B cell (primary cell): Measurements from ENCODE around the gene ACADM. TPM values are rescaled to one million over a fixed set of nuclear protein-coding genes. Genes with fewer than 3 reads are reported as not detected.
"Not testable (repeated sequence)": the region's sequence is repeated elsewhere in the genome, so short reads cannot be mapped to it uniquely, and the experiment has no call there.

ENCODE experiments used
- ATAC-seq: fragments of 200-7000 bp; cut with Tn5 transposase; one replicate; pipeline ENCODE4 v1.10.0; 2021; ENCODE audit warnings: low read depth, mild to moderate bottlenecking, moderate number of reproducible peaks, moderate library complexity
- CTCF ChIA-PET: fragments of 350-600 bp; sonication (Branson Sonifier 250); formaldehyde crosslinking; loops from one replicate; lab custom pipeline; 2021; ENCODE audit warnings: antibody characterized with exemption, inconsistent platforms; lab: Charles Lee
- POLR2A ChIA-PET: fragments of 350-600 bp; sonication (Branson Sonifier 250); formaldehyde crosslinking; loops from one replicate; lab custom pipeline; 2021; ENCODE audit warnings: antibody characterized with exemption; lab: Charles Lee
- DNase-seq: peaks from one replicate; pipeline ENCODE4 v3.0.0; 2013
- H2AFZ ChIP-seq: 2 replicates; pipeline ENCODE4 v1.6.1; 2012; ENCODE audit warnings: mild to moderate bottlenecking, low read depth, low read length; ENCODE audit not compliant: insufficient read depth, poor library complexity, severe bottlenecking
- H3K27ac ChIP-seq, 2 donors: 1 replicate in 1 of 2; 2 replicates in 1 of 2; pipeline ENCODE4 v1.5.1; 2012 to 2013; ENCODE audit warnings: low read length in 2 of 2, mild to moderate bottlenecking in 2 of 2, moderate library complexity in 1 of 2
- H3K27me3 ChIP-seq, 4 experiments: fragments of 200-600 bp in 1 of 4; sonication (generic) in 1 of 4; replicated peaks in 1 of 4; 1 replicate in 2 of 4; 2 replicates in 2 of 4; pipeline versions ENCODE4 v1.6.1 to v1.7.0; 2013 to 2016; ENCODE audit warnings: low read length in 3 of 4, mild to moderate bottlenecking in 2 of 4, mixed read lengths in 1 of 4, moderate library complexity in 1 of 4; ENCODE audit not compliant: insufficient read depth in 4 of 4, control insufficient read depth in 3 of 4; ENCODE audit errors: control extremely low read depth in 1 of 4
- H3K36me3 ChIP-seq, 2 experiments: replicated peaks in 1 of 2; 1 replicate in 1 of 2; 2 replicates in 1 of 2; pipeline versions ENCODE4 v1.6.1 to v1.7.1; 2013; ENCODE audit warnings: low read length in 1 of 2; ENCODE audit not compliant: insufficient read depth in 2 of 2, control insufficient read depth in 1 of 2; ENCODE audit errors: control extremely low read depth in 1 of 2, extremely low read depth in 1 of 2
- H3K4me1 ChIP-seq, 2 donors: fragments of 200-600 bp in 1 of 2; sonication (generic) in 1 of 2; 1 replicate in 1 of 2; 2 replicates in 1 of 2; pipeline versions ENCODE4 v1.5.1 to v1.6.1; 2013 to 2017; ENCODE audit warnings: low read length in 2 of 2; ENCODE audit not compliant: control insufficient read depth in 2 of 2, insufficient read depth in 2 of 2
- H3K4me2 ChIP-seq: replicated peaks from 2 replicates; pipeline ENCODE3; 2012; ENCODE audit warnings: mild to moderate bottlenecking, low read depth, low read length; ENCODE audit not compliant: poor library complexity, severe bottlenecking
- H3K4me3 ChIP-seq, 5 experiments: fragments of 200-600 bp in 1 of 5; sonication (generic) in 1 of 5; 1 replicate in 3 of 5; 2 replicates in 2 of 5; pipeline versions ENCODE4 v1.5.1 to v1.7.0; 2011 to 2016; ENCODE audit warnings: low read length in 4 of 5, mild to moderate bottlenecking in 4 of 5, low read depth in 2 of 5, control low read depth in 1 of 5, moderate library complexity in 1 of 5; ENCODE audit not compliant: insufficient read depth in 1 of 5; ENCODE audit errors: control extremely low read depth in 1 of 5, extremely low read depth in 1 of 5
- H3K79me2 ChIP-seq: fragments of 200-600 bp; sonication (generic); one replicate; pipeline ENCODE4 v1.6.0; 2016; ENCODE audit warnings: low read length; ENCODE audit not compliant: control insufficient read depth, insufficient read depth
- H3K9ac ChIP-seq: fragments of 200-600 bp; sonication (generic); 2 replicates; pipeline ENCODE4 v1.6.1; 2017; ENCODE audit warnings: mild to moderate bottlenecking, low read length, moderate library complexity
- H3K9me3 ChIP-seq, 3 donors: one replicate each; pipeline versions ENCODE4 v1.6.1 to v1.7.1; 2013; ENCODE audit warnings: low read length in 2 of 3; ENCODE audit not compliant: control insufficient read depth in 2 of 3, insufficient read depth in 1 of 3; ENCODE audit errors: control extremely low read depth in 1 of 3
- H4K20me1 ChIP-seq: 2 replicates; pipeline ENCODE4 v1.6.0; 2012; ENCODE audit warnings: mild to moderate bottlenecking, low read length; ENCODE audit not compliant: insufficient read depth, control insufficient read depth, poor library complexity, severe bottlenecking
- H3K27ac Mint-ChIP-seq: one replicate; pipeline ENCODE4 v1.8.0; 2021; ENCODE audit warnings: mixed read lengths
- H3K27me3 Mint-ChIP-seq: one replicate; pipeline ENCODE4 v1.8.0; 2021; ENCODE audit warnings: mixed read lengths
- H3K4me1 Mint-ChIP-seq: one replicate; pipeline ENCODE4 v1.8.0; 2021; ENCODE audit warnings: mixed read lengths
- H3K4me3 Mint-ChIP-seq: one replicate; pipeline ENCODE4 v1.8.0; 2021; ENCODE audit warnings: mixed read lengths
- H3K9me3 Mint-ChIP-seq: one replicate; pipeline ENCODE4 v1.8.0; 2022; ENCODE audit warnings: mixed read lengths; ENCODE audit not compliant: insufficient read depth
- EZH2 ChIP-seq: IDR thresholded peaks from 2 replicates; pipeline ENCODE4 v1.6.1; 2012; ENCODE audit warnings: borderline replicate concordance, low read depth, mild to moderate bottlenecking, moderate library complexity, low read length; ENCODE audit not compliant: insufficient read depth, poor library complexity, severe bottlenecking
- WGBS: methylation state at CpG from one replicate; pipeline ENCODE4 v1.1.5; 2013; ENCODE audit warnings: missing lambda C conversion rate; ENCODE audit not compliant: insufficient coverage; 5-methylcytosine and 5-hydroxymethylcytosine counted together
- intact Hi-C: fragments of 100-400 bp; cut with micrococcal nuclease; formaldehyde crosslinking; loops from one replicate; pipeline ENCODE4 v1.10.0; 2022
- polyA plus RNA-seq: library from polyadenylated mRNA; depleted of rRNA; stranded (reverse); fragments of >200 nt; gene quantifications from 2 replicates; pipeline ENCODE4 v1.2.3, GENCODE V29; 2012
- total RNA-seq, 2 donors: library from RNA; stranded (reverse); fragments of 120-200 nt in 1 of 2; gene quantifications; 1 replicate in 1 of 2; 2 replicates in 1 of 2; pipeline versions ENCODE4 v1.2.3 to v1.2.4, GENCODE V29; 2013 to 2022
- TF ChIP-seq, protein P1 (sequence below): fragments of 200-600 bp; IDR thresholded peaks from one replicate; pipeline ENCODE4 v1.8.0; 2022; ENCODE audit warnings: antibody characterized with exemption, mild to moderate bottlenecking

ACADM gene
- total and polyA plus RNA-seq, 2 donors (not counting 1 experiment from before 2014, with no cell fraction given), result 16.4 to 53.3 TPM

DNA sequence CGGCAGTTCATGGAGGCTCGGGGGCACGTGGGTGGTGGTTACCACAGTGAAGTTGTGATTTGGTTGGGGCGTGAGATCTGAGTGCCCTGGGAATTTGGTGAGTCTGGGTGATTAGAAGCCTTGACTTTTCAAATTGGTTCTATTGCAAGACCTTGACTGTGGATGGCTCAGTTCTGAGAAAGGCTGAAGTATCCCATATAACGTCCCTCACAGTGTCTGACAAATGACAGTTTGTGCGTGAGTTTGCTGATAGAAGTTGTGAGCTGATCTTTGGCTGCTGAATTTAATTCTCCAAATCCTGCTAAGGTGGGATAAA, 72.7 kb downstream of the ACADM start:
- H3K4me1 Mint-ChIP-seq, result peaks cover 5% of the 10 kb centered on the region
- ATAC-seq (no peak), DNase-seq (no peak)
- Histone ChIP-seq H3K27me3 (no peaks in the 10 kb centered on the region), H3K4me2 (no peak overlapping the region), H3K4me1 (no peaks in the 10 kb centered on the region), H3K27ac (no peak overlapping the region), H3K79me2 (no peaks in the 10 kb centered on the region), H3K9me3 (peaks cover 0 to 3% (median 0%) of the 10 kb centered on the region in 3 donors), H2AFZ (no peak overlapping the region), H3K36me3 (peaks cover 0 to 46% of the 10 kb centered on the region in 2 experiments), H4K20me1 (peaks cover 20% of the 10 kb centered on the region), H3K9ac (no peak overlapping the region), H3K4me3 (no peak overlapping the region)
- CTCF ChIA-PET, result no interaction called here
- peak overlapping the region; percentile 8 for H3K27ac Mint-ChIP-seq
- H3K9me3 Mint-ChIP-seq, result no peaks in the 10 kb centered on the region
- H3K27me3 Mint-ChIP-seq, result no peaks in the 10 kb centered on the region
- 93% methylated on average over 4 of the region's 6 CpGs for WGBS
- POLR2A ChIA-PET, result no interaction called here
- TF ChIP-seq, protein P1, sequence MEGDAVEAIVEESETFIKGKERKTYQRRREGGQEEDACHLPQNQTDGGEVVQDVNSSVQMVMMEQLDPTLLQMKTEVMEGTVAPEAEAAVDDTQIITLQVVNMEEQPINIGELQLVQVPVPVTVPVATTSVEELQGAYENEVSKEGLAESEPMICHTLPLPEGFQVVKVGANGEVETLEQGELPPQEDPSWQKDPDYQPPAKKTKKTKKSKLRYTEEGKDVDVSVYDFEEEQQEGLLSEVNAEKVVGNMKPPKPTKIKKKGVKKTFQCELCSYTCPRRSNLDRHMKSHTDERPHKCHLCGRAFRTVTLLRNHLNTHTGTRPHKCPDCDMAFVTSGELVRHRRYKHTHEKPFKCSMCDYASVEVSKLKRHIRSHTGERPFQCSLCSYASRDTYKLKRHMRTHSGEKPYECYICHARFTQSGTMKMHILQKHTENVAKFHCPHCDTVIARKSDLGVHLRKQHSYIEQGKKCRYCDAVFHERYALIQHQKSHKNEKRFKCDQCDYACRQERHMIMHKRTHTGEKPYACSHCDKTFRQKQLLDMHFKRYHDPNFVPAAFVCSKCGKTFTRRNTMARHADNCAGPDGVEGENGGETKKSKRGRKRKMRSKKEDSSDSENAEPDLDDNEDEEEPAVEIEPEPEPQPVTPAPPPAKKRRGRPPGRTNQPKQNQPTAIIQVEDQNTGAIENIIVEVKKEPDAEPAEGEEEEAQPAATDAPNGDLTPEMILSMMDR, result no peak
- no peak for TF ChIP-seq EZH2
- no peak overlapping the region for H3K4me3 Mint-ChIP-seq
- intact Hi-C loops, result no loop called here

DNA sequence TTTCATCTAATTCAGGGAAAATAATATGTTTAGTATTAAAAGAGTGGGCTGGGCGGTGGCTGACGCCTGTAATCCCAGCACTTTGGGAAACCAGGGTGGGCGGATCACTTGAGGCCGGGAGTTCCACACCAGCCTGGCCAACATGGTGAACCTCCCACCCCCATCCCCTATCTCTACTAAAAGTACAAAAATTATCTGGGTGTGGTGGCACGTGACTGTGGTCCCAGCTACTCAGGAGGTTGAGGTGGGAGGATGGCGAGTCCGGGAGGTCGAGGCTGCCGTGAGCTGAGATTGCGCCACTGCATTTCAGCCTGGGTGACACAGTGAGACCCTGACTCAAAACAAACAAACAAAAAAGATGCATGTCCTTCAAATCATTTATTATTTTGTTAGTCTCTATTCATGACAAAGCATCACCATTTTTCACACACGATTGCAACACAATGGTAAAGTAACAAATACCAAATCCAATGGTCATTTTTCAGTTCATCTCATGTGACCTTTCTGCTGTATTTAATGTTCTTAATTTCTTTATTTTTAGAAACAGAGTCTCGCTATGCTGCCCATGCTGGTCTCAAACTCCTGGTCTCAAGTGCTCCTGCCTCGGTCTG, 73.2 kb downstream of the ACADM start:
- Histone ChIP-seq H3K4me2 (no peak overlapping the region), H3K4me1 (no peaks in the 10 kb centered on the region), H3K27me3 (no peaks in the 10 kb centered on the region), H3K79me2 (no peaks in the 10 kb centered on the region), H3K27ac (no peak overlapping the region), H3K9me3 (peaks cover 0 to 3% (median 0%) of the 10 kb centered on the region in 3 donors), H2AFZ (no peak overlapping the region), H3K9ac (no peak overlapping the region), H3K36me3 (peaks cover 0 to 42% of the 10 kb centered on the region in 2 experiments), H4K20me1 (peaks cover 18% of the 10 kb centered on the region), H3K4me3 (no peak overlapping the region)
- DNase-seq, result no peak
- H3K9me3 Mint-ChIP-seq, result no peaks in the 10 kb centered on the region
- no peaks in the 10 kb centered on the region for H3K27me3 Mint-ChIP-seq
- TF ChIP-seq, protein P1, result no peak
- no peak for TF ChIP-seq EZH2
- no peak overlapping the region for H3K27ac Mint-ChIP-seq
- WGBS, result 96% methylated on average over 7 of the region's 13 CpGs
- intact Hi-C loops, result no loop called here
- CTCF ChIA-PET, result no interaction called here
- H3K4me1 Mint-ChIP-seq, result peaks cover 5% of the 10 kb centered on the region
- H3K4me3 Mint-ChIP-seq, result no peak overlapping the region
- POLR2A ChIA-PET, result no interaction called here
- ATAC-seq, result no peak

DNA sequence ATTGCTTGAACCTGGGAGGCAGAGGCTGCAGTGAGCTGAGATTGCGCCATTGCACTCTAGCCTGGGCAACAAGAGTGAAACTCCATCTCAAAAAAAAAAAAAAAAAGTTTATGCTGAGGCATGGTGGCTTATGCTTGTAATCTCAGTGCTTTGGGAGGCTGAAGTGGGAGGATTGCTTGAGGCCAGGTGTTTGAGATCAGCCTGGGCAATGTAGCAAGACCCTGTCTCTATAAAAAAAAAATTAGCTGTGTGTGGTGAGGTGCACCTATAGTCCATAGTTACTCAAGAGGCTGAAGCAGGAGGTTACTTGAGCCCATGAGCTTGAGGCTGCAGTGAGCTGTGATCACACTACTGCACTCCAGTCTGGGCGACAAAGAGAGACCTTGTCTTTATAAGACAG, 77.0 kb downstream of the ACADM start:
- H4K20me1 ChIP-seq, H3K4me3 ChIP-seq, POLR2A ChIA-PET, CTCF ChIA-PET, H3K9ac ChIP-seq, intact Hi-C loops, ATAC-seq, H3K27me3 ChIP-seq, H3K27me3 Mint-ChIP-seq, H3K27ac Mint-ChIP-seq, H2AFZ ChIP-seq, H3K4me2 ChIP-seq, H3K9me3 ChIP-seq, DNase-seq, H3K79me2 ChIP-seq, H3K9me3 Mint-ChIP-seq, H3K4me1 ChIP-seq, H3K36me3 ChIP-seq, H3K4me3 Mint-ChIP-seq, H3K27ac ChIP-seq, H3K4me1 Mint-ChIP-seq: not testable (repeated sequence)
- 100% methylated on average over 1 of the region's 2 CpGs for WGBS
